DND-41 (cell line): ENCODE results near the gene YEATS2.

Experiments used
- CTCF ChIP-seq: IDR thresholded peaks from 2 replicates; pipeline ENCODE4 v1.5.1; 2012; ENCODE audit warnings: borderline replicate concordance, low read length, moderate library complexity, mild to moderate bottlenecking; ENCODE audit not compliant: poor library complexity, severe bottlenecking; ENCODE audit errors: extremely low read depth
- EZH2 ChIP-seq: IDR thresholded peaks from 3 replicates; pipeline ENCODE4 v1.6.1; 2012; ENCODE audit warnings: borderline replicate concordance, low read depth, mild to moderate bottlenecking, moderate library complexity, low read length, inconsistent platforms; ENCODE audit not compliant: severe bottlenecking

- TF ChIP-seq CTCF (no peak), EZH2 (no peak)
These were observed 114.0 kb downstream of the YEATS2 start for GRCh38 chr3:183811638-183812037.
